Astrocyte (in vitro differentiated cells and primary cell): ENCODE measurements around the gene PPP6R3. TPM values are rescaled to one million over a fixed set of nuclear protein-coding genes. Genes with fewer than 3 reads are reported as not detected.
A peak's percentile ranks its signal among the peaks of the same experiment; 100 is the strongest.

ENCODE experiments used
- DNase-seq: peaks from one replicate; pipeline ENCODE4 v3.0.0-alpha.2; 2010; ENCODE audit warnings: low read depth
- FAIRE-seq: peaks from 2 replicates; lab custom pipeline; 2011; peaks lifted over from hg19 to GRCh38; lab: Jason Lieb, UNC
- H2AFZ ChIP-seq: 2 replicates; pipeline ENCODE4 v1.6.0; 2012; ENCODE audit warnings: low read depth, low read length, inconsistent platforms
- H3K27ac ChIP-seq: 2 replicates; pipeline ENCODE4 v1.5.1; 2011; ENCODE audit warnings: low read depth, low read length, inconsistent platforms
- H3K27me3 ChIP-seq: 2 replicates; pipeline ENCODE4 v1.6.0; 2011; ENCODE audit warnings: low read length, inconsistent platforms; ENCODE audit not compliant: insufficient read depth
- H3K36me3 ChIP-seq: 2 replicates; pipeline ENCODE4 v1.5.1; 2011; ENCODE audit warnings: low read length, inconsistent platforms; ENCODE audit not compliant: insufficient read depth
- H3K4me1 ChIP-seq: 2 replicates; pipeline ENCODE4 v1.5.1; 2011; ENCODE audit warnings: low read length, inconsistent platforms; ENCODE audit not compliant: insufficient read depth
- H3K4me2 ChIP-seq: 2 replicates; pipeline ENCODE4 v1.6.0; 2012; ENCODE audit warnings: low read length, inconsistent platforms
- H3K4me3 ChIP-seq: 2 replicates; pipeline ENCODE4 v1.5.1; 2011; ENCODE audit warnings: low read depth, mild to moderate bottlenecking, low read length, inconsistent platforms; ENCODE audit not compliant: insufficient read depth
- H3K79me2 ChIP-seq: 2 replicates; pipeline ENCODE4 v1.6.0; 2012; ENCODE audit warnings: mild to moderate bottlenecking, low read length, inconsistent platforms; ENCODE audit not compliant: insufficient read depth
- H3K9ac ChIP-seq: 2 replicates; pipeline ENCODE4 v1.6.0; 2012; ENCODE audit warnings: mild to moderate bottlenecking, low read length, inconsistent platforms
- H3K9me3 ChIP-seq: 2 replicates; pipeline ENCODE4 v1.5.1; 2012; ENCODE audit warnings: low read depth, mild to moderate bottlenecking, low read length, inconsistent platforms; ENCODE audit not compliant: insufficient read depth
- H4K20me1 ChIP-seq: 2 replicates; pipeline ENCODE4 v1.6.0; 2012; ENCODE audit warnings: low read length, inconsistent platforms; ENCODE audit not compliant: insufficient read depth
- H3K27ac Mint-ChIP-seq: one replicate; pipeline ENCODE4 v1.8.0; 2021; ENCODE audit warnings: mild to moderate bottlenecking, mixed read lengths; ENCODE audit not compliant: unreplicated experiment
- H3K27me3 Mint-ChIP-seq: one replicate; pipeline ENCODE4 v1.8.0; 2021; ENCODE audit warnings: low read depth, mixed read lengths; ENCODE audit not compliant: unreplicated experiment
- H3K36me3 Mint-ChIP-seq: one replicate; pipeline ENCODE4 v1.8.0; 2021; ENCODE audit warnings: low read depth, mixed read lengths; ENCODE audit not compliant: unreplicated experiment
- H3K4me1 Mint-ChIP-seq: one replicate; pipeline ENCODE4 v1.8.0; 2021; ENCODE audit warnings: low read depth, mixed read lengths; ENCODE audit not compliant: unreplicated experiment
- H3K4me3 Mint-ChIP-seq: one replicate; pipeline ENCODE4 v1.8.0; 2021; ENCODE audit warnings: mild to moderate bottlenecking, moderate library complexity, mixed read lengths; ENCODE audit not compliant: unreplicated experiment
- H3K9me3 Mint-ChIP-seq: one replicate; pipeline ENCODE4 v1.8.0; 2021; ENCODE audit warnings: mild to moderate bottlenecking, mixed read lengths; ENCODE audit not compliant: unreplicated experiment
- CTCF ChIP-seq: IDR thresholded peaks from 2 replicates; pipeline ENCODE4 v1.5.1; 2011; ENCODE audit warnings: low read depth, mild to moderate bottlenecking, inconsistent platforms, low read length, moderate library complexity; ENCODE audit not compliant: insufficient read depth
- EZH2 ChIP-seq: IDR thresholded peaks from 2 replicates; pipeline ENCODE4 v1.6.1; 2012; ENCODE audit warnings: mild to moderate bottlenecking, low read length, inconsistent platforms; ENCODE audit not compliant: insufficient read depth
- total RNA-seq: library from RNA; stranded (reverse); gene quantifications from 2 replicates; pipeline ENCODE4 v1.2.1, GENCODE V29; 2021

Gene PPP6R3
- total RNA-seq, 1 donor from 2014 or later: 97.8 TPM

GRCh38 chr11:68661697-68662603 lies 201.4 kb downstream of the PPP6R3 start:
- Mint-ChIP-seq H3K27me3 (peaks cover 57% of the 10 kb centered on the region), H3K36me3 (no peaks in the 10 kb centered on the region)
- H3K4me3 ChIP-seq: no peak overlapping the region

GRCh38 chr11:68663482-68664010 lies 203.0 kb downstream of the PPP6R3 start:
- H2AFZ ChIP-seq: no peak overlapping the region
- H3K79me2 ChIP-seq: no peaks in the 10 kb centered on the region
- Mint-ChIP-seq H3K9me3 (peaks cover 15% of the 10 kb centered on the region), H3K27ac (no peak overlapping the region), H3K4me1 (peaks cover 1% of the 10 kb centered on the region), H3K4me3 (no peak overlapping the region), H3K27me3 (peaks cover 58% of the 10 kb centered on the region), H3K36me3 (no peaks in the 10 kb centered on the region)
- no peak for TF ChIP-seq CTCF
- no peak for TF ChIP-seq EZH2
- H3K27ac ChIP-seq: no peak overlapping the region
- DNase-seq (no peak), FAIRE-seq (no peak)
- H3K4me3 ChIP-seq: no peak overlapping the region
- peaks cover 14% of the 10 kb centered on the region for H3K9me3 ChIP-seq
- peaks cover 11% of the 10 kb centered on the region for H3K4me1 ChIP-seq
- peaks cover 50% of the 10 kb centered on the region for H3K27me3 ChIP-seq
- no peaks in the 10 kb centered on the region for H3K36me3 ChIP-seq
- H4K20me1 ChIP-seq: peaks cover 13% of the 10 kb centered on the region
- H3K4me2 ChIP-seq: no peak overlapping the region
- H3K9ac ChIP-seq: no peak overlapping the region

More at GRCh38 chr11:68661697-68662603, 201.4 kb downstream of the PPP6R3 start:
- no peaks in the 10 kb centered on the region for H3K79me2 ChIP-seq
- H3K4me1 Mint-ChIP-seq: peaks cover 1% of the 10 kb centered on the region
- H3K9me3 ChIP-seq: peaks cover 14% of the 10 kb centered on the region
- H3K27me3 ChIP-seq: peaks cover 53% of the 10 kb centered on the region
- peak; percentile 18 for DNase-seq
- no peak overlapping the region for H3K27ac Mint-ChIP-seq
- peaks cover 14% of the 10 kb centered on the region for H3K4me1 ChIP-seq
- no peak overlapping the region for H3K4me2 ChIP-seq
- peak overlapping the region; percentile 9 for H3K4me3 Mint-ChIP-seq
- TF ChIP-seq EZH2 (no peak), CTCF (no peak)
- H4K20me1 ChIP-seq: peaks cover 13% of the 10 kb centered on the region
- H3K36me3 ChIP-seq: no peaks in the 10 kb centered on the region
- no peak overlapping the region for H2AFZ ChIP-seq
- no peak overlapping the region for H3K27ac ChIP-seq
- FAIRE-seq: no peak
- no peak overlapping the region for H3K9ac ChIP-seq
- peaks cover 15% of the 10 kb centered on the region for H3K9me3 Mint-ChIP-seq

GRCh38 chr11:68664141-68664540 lies 203.6 kb downstream of the PPP6R3 start:
- no peak for DNase-seq
- Histone ChIP-seq H4K20me1 (peaks cover 13% of the 10 kb centered on the region), H3K27ac (no peak overlapping the region), H3K79me2 (no peaks in the 10 kb centered on the region), H3K4me2 (no peak overlapping the region), H3K4me3 (no peak overlapping the region), H2AFZ (no peak overlapping the region), H3K9me3 (peaks cover 14% of the 10 kb centered on the region), H3K27me3 (peaks cover 50% of the 10 kb centered on the region), H3K36me3 (no peaks in the 10 kb centered on the region), H3K4me1 (peaks cover 6% of the 10 kb centered on the region), H3K9ac (no peak overlapping the region)
- H3K4me1 Mint-ChIP-seq: no peaks in the 10 kb centered on the region
- H3K36me3 Mint-ChIP-seq: no peaks in the 10 kb centered on the region
- H3K27me3 Mint-ChIP-seq: peaks cover 54% of the 10 kb centered on the region
- H3K27ac Mint-ChIP-seq: no peak overlapping the region
- TF ChIP-seq EZH2: no peak
- no peak for TF ChIP-seq CTCF
- FAIRE-seq: no peak
- peaks cover 15% of the 10 kb centered on the region for H3K9me3 Mint-ChIP-seq
- H3K4me3 Mint-ChIP-seq: no peak overlapping the region
